A549 treated with AZD2906 at 1 μM for 4 hours (cell line): ENCODE data around the gene JAGN1. TPM values are rescaled to one million over a fixed set of nuclear protein-coding genes. Genes with fewer than 3 reads are reported as not detected.

ENCODE experiments used
- total RNA-seq: library from RNA; stranded (reverse); fragments of 200-300 nt; extraction: Qiagen RNA extraction; gene quantifications from 5 replicates; pipeline ENCODE4 v1.2.3, GENCODE V29; 2022

The JAGN1 gene
- 80.1 to 101 TPM (median 92.7 TPM) in 5 replicates for total RNA-seq

DNA sequence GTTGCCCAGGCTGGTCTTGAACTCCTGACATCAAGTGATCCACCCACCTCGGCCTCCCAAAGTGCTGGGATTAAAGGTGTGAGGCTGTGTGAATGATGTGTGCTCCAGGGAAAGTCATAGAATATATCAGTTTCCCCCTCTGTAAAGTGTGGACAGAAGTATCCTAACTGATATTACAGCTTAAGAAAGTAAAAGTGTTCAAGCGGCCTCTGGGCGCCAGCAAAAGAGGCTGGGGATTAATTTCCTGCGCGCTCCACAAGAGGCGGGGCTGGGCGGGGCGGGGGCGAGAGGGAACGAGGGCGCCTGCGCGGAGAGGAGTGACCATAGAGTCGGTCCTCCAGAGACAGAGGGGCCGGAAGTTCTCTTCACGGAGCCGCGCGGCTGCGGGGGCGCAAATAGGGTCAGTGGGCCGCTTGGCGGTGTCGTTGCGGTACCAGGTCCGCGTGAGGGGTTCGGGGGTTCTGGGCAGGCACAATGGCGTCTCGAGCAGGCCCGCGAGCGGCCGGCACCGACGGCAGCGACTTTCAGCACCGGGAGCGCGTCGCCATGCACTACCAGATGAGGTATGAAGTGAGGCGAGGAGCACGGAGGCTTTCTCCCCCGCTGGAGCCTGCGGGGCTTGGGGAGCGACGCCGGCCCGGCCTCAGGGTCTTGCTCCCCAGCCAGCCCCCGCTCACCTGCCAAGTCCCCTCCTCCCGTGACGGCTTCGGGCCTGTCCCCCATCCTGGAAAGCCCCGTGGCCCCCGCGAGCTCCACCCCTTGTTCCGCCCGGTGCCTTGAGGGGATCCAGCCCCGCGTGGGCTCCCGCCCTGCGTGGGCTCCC, at the start of gene JAGN1:
Gene JAGN1 (plus strand): TSS at position 362 of the 823 bp plus-strand sequence. CDS start 113 bp downstream, at position 475.

DNA sequence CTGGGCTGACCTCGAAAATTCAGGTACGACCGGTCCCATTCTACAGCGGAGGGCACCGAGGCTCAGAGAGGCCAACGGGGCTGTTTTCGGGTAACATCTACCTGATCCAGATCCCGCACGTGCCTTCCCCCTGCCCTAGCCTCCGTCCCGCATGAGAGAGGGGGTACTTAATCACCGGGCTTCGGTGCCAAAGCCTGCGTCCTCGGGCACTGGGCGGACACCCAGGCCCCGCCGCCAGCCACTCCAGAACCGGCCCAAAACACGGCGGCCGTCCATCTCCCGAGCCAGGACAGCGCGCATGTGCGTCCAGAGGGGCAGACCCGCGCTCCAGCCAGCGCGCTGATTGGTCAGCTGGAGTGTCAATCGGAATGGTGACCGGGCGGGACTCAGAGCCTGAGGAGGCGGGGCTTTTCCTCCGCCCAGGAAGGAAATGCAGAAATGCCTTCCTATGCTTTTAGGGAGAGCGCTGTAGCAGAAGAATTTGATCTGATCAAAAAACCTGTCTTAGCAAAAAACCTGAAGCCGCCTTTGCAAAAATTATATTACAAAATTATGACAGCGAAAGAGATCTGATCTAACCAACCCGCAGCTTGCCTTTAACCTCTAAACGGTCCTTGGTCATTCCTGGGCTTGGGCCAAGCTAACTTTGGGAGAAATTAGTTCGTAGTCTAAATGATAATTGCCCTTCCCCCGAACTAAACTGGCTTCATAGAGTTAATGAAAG, 46.5 kb upstream of the JAGN1 start, which contains the start of gene RPUSD3:
Gene RPUSD3 (minus strand): TSS at position 294 of the 724 bp plus-strand sequence. CDS start 18 bp downstream, at position 276.

DNA sequence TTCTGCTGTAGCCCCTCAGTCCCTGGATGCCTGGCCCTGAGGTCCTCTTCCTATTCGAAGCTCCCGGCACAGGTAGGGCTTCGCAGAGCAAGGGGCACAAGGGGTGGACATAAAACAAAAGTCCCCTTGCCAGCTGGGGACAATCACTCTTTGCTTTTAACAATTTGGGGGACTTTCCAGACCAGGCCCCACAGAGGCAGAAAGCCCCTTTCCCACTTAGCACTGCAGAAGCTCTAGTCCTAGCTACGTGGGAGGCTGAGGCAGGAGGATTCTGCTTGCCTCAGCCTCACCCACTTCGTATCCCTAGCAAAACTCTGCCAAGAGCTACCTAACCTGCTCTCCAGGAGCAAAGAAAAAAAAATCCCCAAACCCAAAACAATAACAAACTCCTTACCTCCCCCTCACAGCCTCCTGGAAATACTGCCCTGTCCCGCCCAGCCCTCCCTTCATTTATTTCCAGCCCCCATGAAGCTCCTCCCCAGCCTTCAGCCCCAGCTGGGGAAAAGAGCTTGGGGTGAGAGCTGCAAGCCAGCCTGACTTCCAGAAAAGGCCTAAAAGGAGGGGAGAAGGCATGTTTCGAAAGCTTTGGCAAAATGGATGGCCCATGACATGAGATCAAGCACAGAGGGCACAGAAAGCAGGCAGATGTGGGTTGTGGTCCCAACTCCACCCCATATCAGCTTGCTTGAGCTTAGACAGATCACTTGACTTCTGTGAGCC, 10.4 kb upstream of the JAGN1 start, which contains the start of gene CIDEC:
Gene CIDEC (minus strand): TSS at position 424 of the 720 bp plus-strand sequence. CDS start 1,767 bp downstream, outside the sequence.

DNA sequence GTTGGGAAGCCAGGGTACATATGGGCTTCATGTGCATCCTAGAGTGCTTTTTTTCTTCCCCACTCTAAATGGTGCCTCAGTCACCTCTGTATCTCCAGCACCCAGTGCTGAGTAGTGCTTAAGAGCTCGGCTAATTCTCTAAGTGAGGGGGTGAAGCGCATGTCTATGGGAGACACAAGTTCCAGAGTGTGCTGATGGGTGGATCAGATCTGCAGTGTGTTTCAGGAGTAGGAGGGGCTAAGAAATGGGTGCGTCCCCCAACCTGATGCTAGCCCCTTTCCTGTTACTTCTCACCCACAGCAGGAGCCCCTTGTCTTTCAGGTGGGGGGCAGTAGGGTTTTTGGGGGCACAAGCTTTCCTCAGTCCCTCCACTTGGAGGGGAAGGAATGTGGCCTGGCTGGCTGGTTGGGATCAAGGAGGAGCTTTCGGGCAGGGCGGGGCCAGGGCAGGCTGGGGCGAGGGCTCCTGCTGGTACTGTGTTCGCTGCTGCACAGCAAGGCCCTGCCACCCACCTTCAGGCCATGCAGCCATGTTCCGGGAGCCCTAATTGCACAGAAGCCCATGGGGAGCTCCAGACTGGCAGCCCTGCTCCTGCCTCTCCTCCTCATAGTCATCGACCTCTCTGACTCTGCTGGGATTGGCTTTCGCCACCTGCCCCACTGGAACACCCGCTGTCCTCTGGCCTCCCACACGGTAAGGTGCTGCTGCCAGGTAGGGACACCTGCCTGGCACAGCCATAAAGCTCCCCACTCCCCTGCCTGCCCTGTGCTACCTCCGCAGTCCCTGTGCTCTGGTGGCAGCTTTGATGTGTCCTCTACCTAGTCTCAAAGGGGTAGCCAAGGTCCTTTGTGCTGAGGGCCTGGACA, 12.2 kb downstream of the JAGN1 start, which contains the start of gene IL17RE:
Gene IL17RE (plus strand): TSS at position 477 of the 866 bp plus-strand sequence. CDS start 85 bp downstream, at position 562.

DNA sequence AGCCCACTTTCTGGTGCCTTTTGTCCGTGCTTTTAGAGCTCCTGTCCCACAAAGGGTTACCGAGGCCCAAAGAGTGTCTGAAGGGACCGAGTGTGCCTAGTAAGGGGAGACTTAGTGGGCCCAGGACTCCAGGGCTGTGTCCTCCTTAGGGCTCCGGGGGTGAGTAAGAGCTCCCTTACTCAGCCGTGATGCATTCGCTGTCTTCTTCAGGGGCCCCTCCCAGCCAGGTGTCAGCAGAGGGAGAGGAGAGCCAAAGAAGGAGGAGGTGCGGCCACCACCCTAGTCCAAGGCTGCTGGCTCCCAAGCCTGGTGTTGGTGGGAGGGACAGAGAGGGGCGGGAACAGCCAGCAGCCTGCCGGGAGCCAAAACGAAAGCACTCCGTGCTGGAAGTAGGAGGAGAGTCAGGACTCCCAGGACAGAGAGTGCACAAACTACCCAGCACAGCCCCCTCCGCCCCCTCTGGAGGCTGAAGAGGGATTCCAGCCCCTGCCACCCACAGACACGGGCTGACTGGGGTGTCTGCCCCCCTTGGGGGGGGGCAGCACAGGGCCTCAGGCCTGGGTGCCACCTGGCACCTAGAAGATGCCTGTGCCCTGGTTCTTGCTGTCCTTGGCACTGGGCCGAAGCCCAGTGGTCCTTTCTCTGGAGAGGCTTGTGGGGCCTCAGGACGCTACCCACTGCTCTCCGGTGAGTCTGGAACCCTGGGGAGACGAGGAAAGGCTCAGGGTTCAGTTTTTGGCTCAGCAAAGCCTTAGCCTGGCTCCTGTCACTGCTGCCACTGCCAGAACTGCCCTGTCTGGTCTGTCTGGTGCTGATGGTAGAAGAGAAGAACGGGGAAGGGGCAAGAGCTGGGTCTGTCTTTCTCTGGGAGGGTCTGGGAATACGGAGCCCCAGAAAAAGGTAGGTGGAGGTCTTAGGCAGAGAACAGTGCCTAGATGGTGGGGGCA, 26.6 kb downstream of the JAGN1 start, which contains the start of gene IL17RC:
Gene IL17RC (plus strand): TSS at position 365 of the 947 bp plus-strand sequence. CDS start 218 bp downstream, at position 583.

DNA sequence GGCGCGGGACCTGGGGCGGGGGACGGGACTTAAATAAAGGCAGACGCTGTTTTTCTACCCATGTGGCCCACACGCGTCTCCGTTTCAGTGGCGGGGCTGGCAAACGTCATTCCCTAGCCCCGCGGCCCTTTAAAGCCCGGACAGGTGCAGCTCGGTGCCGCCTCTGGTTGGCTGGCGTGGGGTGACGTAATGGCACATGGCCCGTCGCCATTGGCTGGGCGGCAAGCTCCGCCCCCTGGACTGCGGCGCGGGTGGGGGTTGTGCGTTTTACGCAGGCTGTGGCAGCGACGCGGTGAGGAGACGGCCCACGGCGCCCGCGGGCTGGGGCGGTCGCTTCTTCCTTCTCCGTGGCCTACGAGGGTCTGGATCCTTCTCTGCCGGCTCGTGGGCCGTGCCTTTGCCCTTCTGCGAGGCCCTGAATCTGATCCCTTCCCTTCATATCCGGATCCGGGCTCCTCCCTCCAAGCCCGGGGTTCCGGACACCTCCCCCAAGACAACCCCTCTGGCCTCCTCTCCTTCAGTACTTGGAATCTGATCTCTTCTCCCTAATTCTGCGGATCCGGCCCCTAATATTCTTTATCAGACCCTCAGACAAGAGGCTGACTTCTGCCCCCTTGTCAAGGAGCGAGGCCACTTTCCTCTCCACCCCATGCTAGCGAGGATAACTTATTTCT, 43.3 kb downstream of the JAGN1 start, which contains the start of gene CRELD1:
Gene CRELD1 (plus strand): TSS at position 274 of the 674 bp plus-strand sequence. CDS start 605 bp downstream, outside the sequence.

Other genes with a start within 250 kb of the JAGN1 start
- 27.8 to 31.6 TPM (median 30.5 TPM) in 5 replicates for gene MTMR14, start 241.1 kb upstream of the JAGN1 start, total RNA-seq
- gene CPNE9, start 186.8 kb upstream of the JAGN1 start, total RNA-seq = 0.08 to 0.29 TPM (median 0.15 TPM) in 5 replicates
- 16.6 to 19.2 TPM (median 18.1 TPM) in 5 replicates for gene BRPF1, start 158.9 kb upstream of the JAGN1 start, total RNA-seq
- 14.0 to 19.3 TPM (median 17.1 TPM) in 5 replicates for gene OGG1, start 140.7 kb upstream of the JAGN1 start, total RNA-seq
- gene CAMK1, start 120.7 kb upstream of the JAGN1 start, total RNA-seq = 15.0 to 17.7 TPM (median 16.1 TPM) in 5 replicates
- gene TADA3, start 98.1 kb upstream of the JAGN1 start, total RNA-seq = 56.4 to 63.0 TPM (median 61.5 TPM) in 5 replicates
- gene ARPC4, start 97.5 kb upstream of the JAGN1 start, total RNA-seq = 149 to 257 TPM (median 152 TPM) in 5 replicates
- 5.5 to 8.2 TPM (median 7.4 TPM) in 5 replicates for gene TTLL3, start 80.3 kb upstream of the JAGN1 start, total RNA-seq
- 50.0 to 66.3 TPM (median 61.9 TPM) in 5 replicates for gene RPUSD3, start 46.6 kb upstream of the JAGN1 start, total RNA-seq
- gene CIDEC, start 10.4 kb upstream of the JAGN1 start, total RNA-seq = 75.0 to 98.5 TPM (median 81.8 TPM) in 5 replicates
- 1.7 to 1.9 TPM (median 1.8 TPM) in 5 replicates for gene IL17RE, start 12.2 kb downstream of the JAGN1 start, total RNA-seq
- 28.0 to 34.0 TPM (median 32.0 TPM) in 5 replicates for gene IL17RC, start 26.5 kb downstream of the JAGN1 start, total RNA-seq
- 11.5 to 14.5 TPM (median 12.9 TPM) in 5 replicates for gene CRELD1, start 43.2 kb downstream of the JAGN1 start, total RNA-seq
- 1.2 to 1.9 TPM (median 1.8 TPM) in 5 replicates for gene PRRT3, start 61.8 kb downstream of the JAGN1 start, total RNA-seq
- gene EMC3, start 96.2 kb downstream of the JAGN1 start, total RNA-seq = 108 to 142 TPM (median 112 TPM) in 5 replicates
- gene FANCD2, start 135.8 kb downstream of the JAGN1 start, total RNA-seq = 16.8 to 19.2 TPM (median 17.6 TPM) in 5 replicates
- gene FANCD2OS, start 217.6 kb downstream of the JAGN1 start, total RNA-seq = not detected in 5 replicates
- gene BRK1, start 225.1 kb downstream of the JAGN1 start, total RNA-seq = 158 to 174 TPM (median 167 TPM) in 5 replicates